ENCODE results near the gene RASSF4.

The RASSF4 gene

GRCh38 chr10:44928462-44928861, 31.1 kb upstream of the RASSF4 start:
- DNase-seq = no peak

- no peak for DNase-seq
Observed at GRCh38 chr10:44929356-44930255, 30.0 kb upstream of the RASSF4 start.

DNA sequence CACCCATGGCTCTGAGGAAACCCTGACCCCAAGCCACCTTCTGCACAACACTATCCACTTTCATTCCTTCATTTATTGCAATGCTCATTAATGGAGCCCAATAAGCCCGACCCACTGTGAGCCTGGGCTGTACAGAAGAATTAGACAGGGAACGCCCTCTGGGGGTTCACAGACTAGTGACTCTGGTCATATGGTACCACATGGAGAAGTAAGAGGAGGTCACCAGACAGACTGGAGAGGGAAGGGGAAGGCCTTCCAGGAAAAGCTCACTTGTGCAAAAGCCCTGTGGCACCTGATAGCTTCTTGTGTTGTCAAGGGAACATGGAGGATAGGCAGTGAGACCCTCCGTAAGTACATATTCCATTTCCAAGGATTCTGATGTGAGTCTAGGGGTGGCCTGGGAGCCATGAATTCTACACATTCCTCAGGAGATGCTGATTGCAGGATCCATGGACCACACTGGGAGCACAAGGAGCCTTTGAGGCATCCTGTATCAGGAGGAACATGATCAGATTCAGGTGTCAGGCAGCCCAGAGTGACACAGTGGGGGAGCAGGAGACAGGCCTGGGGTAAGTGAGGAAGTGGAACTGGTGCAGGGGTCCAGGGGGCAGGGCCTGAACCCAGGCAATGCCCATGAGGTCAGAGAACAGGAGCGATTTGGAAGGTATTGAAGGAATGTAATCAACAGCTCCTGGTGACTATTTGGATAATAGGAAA, 28.5 kb upstream of the RASSF4 start:
- no peak for DNase-seq

DNA sequence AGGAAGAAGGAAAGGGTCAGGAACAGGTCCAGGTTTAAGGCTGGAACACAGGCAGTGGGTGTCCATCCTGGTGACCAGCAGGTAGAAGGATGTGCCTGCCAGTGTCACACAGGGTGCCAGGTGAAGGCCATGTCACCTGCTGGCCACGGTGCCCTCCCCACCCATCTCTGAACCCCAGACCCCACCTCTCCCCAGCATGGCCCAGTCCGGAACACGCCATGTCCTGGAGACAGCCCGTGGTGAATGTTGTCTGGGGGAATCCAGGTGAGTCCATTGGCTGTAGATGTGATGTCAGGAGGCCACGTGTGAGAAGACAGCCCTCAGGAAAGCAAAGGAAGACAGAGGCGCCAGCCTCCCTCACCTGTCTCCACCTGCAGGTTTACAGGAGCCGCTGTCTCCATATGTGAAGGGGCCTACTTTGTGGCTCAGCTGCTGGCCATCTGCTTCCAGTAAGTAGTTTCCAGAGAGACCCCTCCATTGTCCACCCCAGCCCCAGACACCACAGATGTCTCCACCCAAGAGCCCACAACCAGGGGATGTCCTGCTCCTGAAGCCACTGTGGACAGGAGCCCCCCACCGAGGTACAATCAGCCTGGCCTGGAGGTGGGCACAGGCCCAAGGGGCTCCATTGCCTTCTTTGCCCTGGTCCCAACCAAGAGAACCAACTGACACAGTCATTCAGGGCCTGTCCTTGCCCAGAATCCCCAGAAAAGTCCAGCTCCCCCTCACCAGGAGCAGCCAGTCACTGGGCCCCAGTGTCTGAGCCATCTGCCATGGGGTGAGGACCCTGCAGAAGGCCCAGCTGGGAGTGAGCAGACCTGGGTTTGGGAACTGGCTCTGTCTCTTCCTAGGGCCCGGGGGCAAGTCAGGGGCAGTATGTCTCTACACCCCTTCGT, 27.7 kb upstream of the RASSF4 start:
- DNase-seq = no peak

GRCh38 chr10:44932517-44933450, 26.8 kb upstream of the RASSF4 start:
- DNase-seq = peak; percentile 71

GRCh38 chr10:44933451-44934321, 25.9 kb upstream of the RASSF4 start:
- no peak for DNase-seq

DNA sequence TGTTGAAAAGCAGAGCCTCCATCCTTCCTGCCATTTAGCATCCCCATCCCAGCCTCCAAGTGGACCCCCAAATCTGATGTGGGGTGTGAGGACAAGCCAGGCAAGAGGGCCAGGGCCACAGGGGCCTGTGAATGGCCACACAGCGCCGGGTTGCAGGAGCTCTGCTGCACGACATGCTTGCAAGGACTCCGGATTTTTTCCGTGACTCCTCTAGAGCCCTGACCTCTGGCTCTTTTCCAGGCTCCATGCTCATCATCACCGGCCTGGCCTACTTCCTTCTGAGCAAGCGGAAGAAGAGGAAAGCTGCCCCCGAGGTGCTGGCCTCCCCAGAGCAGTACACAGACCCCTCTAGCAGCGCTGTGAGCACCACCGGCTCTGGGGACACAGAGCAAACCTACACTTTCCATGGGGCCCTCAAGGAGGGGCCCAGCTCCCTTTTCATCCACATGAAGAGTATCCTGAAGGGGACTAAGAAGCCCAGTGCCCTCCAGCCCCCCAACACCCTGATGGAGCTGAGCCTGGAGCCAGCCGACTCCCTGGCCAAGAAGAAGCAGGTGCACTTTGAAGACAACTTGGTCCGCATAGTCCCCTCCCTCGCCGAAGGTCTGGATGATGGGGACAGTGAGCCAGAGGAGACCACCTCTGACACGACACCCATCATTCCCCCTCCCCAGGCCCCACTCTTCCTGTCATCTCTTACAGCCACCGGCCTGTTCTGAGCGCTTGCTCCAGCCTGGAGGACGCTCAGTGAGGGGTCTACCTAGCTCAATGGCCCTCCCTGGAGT, 25.0 kb upstream of the RASSF4 start:
- DNase-seq = no peak

DNA sequence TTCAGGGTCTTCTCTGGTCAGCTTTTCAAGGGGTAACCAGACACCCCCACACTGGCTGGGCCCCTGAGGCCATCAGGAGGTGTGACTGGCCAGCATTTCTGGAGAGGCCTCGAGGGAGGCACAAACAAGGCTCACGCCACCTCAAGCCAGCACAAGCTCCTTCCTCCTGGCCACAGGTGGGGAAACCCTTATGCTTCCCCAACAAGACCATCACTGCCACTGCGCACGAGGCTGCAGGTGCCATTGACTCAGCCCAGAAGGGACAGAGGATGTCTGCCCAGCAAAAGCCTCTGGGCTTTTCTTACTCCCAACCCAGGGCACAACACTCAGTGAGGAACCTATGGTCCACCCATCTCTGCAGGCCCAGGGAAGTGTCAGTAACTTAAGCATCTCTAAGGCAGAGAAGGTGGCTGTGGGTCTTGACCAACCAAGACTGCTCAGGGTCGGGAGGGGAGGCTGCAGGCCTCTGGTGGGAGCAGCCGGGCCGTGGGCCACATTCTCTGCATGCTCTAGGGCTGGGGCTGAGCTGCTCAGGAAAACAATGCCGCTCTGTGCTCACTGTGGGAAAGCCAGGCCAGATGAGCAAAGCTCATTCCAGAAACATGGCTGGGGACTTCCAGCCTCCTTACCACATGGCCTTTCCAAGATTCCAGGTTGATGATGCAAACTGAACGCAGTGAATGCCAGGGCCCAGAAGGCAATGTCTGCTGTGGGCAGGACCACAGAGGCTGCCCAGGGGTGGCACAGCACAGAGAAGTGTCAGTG, 24.2 kb upstream of the RASSF4 start:
- DNase-seq = peak; percentile 93

GRCh38 chr10:44935966-44936295, 23.7 kb upstream of the RASSF4 start:
- DNase-seq = no peak

- DNase-seq = no peak
Observed at GRCh38 chr10:44936314-44936975, 23.2 kb upstream of the RASSF4 start.

DNA sequence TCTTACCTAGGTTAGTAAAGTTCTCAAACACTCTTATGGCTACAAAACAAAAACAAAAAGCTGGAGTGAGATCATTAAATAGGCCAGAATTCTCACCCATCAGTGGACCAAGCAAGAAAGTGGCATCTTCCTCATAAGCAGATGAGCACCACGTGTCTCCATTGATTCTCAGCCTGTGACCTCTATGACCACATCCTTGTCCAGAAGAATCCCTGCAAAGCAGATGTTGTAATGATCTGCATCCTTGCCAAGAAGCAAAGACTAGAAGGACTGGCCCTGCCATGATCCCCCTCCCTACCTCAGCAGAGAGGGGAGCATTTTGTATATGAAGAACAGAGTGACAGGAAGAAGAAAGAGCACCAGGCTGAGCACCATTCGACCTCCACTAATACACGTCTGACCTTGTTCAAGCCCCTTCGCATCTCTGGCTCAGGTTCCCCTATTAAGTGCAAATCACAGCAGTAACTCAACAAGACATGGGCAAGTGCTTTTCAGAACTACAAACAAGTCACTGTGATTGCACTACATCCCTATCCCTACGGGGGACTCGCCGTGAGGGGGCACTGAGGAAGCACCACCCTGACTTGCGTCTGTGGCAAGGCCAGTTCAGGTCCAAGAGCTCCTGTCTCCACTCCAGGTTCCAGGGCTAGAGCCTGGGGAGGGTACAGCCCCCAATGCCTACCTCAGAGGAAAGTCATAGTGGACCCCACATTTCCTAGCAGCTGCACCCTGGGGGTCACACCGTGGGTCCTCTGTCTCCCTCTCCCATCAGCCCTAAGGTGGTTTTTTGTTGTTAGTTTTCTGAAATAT, 22.2 kb upstream of the RASSF4 start:
- DNase-seq = no peak

- DNase-seq = peak; percentile 18
Observed at GRCh38 chr10:44938956-44939355, 20.6 kb upstream of the RASSF4 start.

GRCh38 chr10:44939691-44940401, 19.8 kb upstream of the RASSF4 start:
- no peak for DNase-seq

GRCh38 chr10:44944354-44944753, 15.2 kb upstream of the RASSF4 start:
- no peak for DNase-seq

GRCh38 chr10:44946205-44946604, 13.4 kb upstream of the RASSF4 start:
- no peak for DNase-seq

GRCh38 chr10:44947371-44948152, 12.0 kb upstream of the RASSF4 start:
- no peak for DNase-seq
